Measurements from ENCODE around the gene FNDC3B. TPM values are rescaled to one million over a fixed set of nuclear protein-coding genes. Genes with fewer than 3 reads are reported as not detected.

The FNDC3B gene
- total RNA-seq, 1 donor from 2014 or later = 71.8 TPM

GRCh38 chr3:172444821-172445220 is 405.4 kb downstream of the FNDC3B start:
- no peak for DNase-seq (ENCODE audit: low read depth in 2 of 2)

- no peak for DNase-seq (ENCODE audit: low read depth in 2 of 2)
Observed at GRCh38 chr3:172446198-172446597, 406.8 kb downstream of the FNDC3B start.

- DNase-seq (ENCODE audit: low read depth in 2 of 2) = no peak
Observed at GRCh38 chr3:172447611-172448579, 408.5 kb downstream of the FNDC3B start, which contains the start of gene GHSR. Gene GHSR (minus strand): TSS chr3:172448456. CDS start chr3:172448413, 43 bp downstream.

GRCh38 chr3:172448661-172449465 is 409.5 kb downstream of the FNDC3B start:
- no peak for DNase-seq (ENCODE audit: low read depth in 2 of 2)

- peak; percentile 4 to 46 for DNase-seq (ENCODE audit: low read depth in 2 of 2)
Observed at GRCh38 chr3:172449466-172450149, 410.2 kb downstream of the FNDC3B start.

Other genes with a start within 250 kb of the FNDC3B start
- gene PLD1, start 229.1 kb upstream of the FNDC3B start, total RNA-seq = 62.2 and 89.2 TPM in 2 replicates
- gene TMEM212, start 196.2 kb upstream of the FNDC3B start, total RNA-seq = not detected in 2 replicates

Measured in dermis microvascular lymphatic vessel endothelial cell (primary cell).